ENCODE data around the gene FLVCR1.

DNA sequence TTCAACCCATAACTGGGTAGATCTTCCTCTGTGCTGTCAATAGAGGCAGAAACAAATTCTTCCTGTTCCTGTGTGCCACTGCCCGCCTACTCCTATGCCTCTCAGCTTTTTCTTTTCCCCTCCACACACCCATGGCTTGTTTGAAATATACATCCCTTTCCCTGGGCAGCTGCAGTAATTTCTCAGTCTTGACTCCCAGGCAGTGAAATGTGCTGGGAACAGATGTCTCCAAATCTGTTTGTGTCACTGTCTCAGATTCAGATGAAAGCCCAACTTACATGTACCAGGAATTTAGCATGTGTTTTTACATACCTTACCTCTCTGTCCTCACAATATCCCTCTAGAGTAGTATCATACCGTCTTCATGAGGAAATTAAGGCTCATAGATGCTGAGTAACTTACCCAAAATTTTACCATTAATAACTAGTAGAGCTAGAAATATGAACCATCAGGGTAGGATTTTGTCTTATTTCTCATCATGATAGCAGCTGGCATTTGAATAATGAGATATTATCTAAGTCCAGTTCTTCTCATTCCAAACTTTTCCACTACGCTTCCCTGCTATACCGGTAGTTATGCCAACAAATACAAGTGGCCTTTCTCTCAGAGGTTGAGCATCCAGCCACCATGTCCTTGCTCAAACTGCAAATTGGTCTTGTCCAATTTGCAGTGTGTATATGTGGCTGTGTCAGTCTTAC lies 87.5 kb downstream of the FLVCR1 start:
- TF ChIP-seq TAF1 (IDR thresholded peaks at IDR 0.05; ENCODE audit: borderline replicate concordance, insufficient read depth, low read length) (no peak), POLR2AphosphoS5 (IDR thresholded peaks at IDR 0.05; ENCODE audit: low read depth, low read length) (no peak)
